A673 (cell line): ENCODE results near the gene TMEM178A.
"Not testable (repeated sequence)": the region's sequence is repeated elsewhere in the genome, so short reads cannot be mapped to it uniquely, and the experiment has no call there.

Experiments used
- CTCF ChIP-seq: fragments of 300-800, 200-600 bp; sonication (generic); conservative IDR thresholded peaks from 2 replicates; pipeline ENCODE4 v1.5.1; 2017; ENCODE audit warnings: low read depth, mild to moderate bottlenecking, antibody characterized with exemption, low read length, moderate library complexity, mixed read lengths
- EZH2 ChIP-seq: fragments of 200-600 bp; sonication (generic); IDR thresholded peaks from 2 replicates; pipeline ENCODE4 v1.6.1; 2017; ENCODE audit warnings: borderline replicate concordance, low read depth, mild to moderate bottlenecking, mixed read lengths, antibody characterized with exemption, low read length; ENCODE audit not compliant: poor library complexity, severe bottlenecking

DNA sequence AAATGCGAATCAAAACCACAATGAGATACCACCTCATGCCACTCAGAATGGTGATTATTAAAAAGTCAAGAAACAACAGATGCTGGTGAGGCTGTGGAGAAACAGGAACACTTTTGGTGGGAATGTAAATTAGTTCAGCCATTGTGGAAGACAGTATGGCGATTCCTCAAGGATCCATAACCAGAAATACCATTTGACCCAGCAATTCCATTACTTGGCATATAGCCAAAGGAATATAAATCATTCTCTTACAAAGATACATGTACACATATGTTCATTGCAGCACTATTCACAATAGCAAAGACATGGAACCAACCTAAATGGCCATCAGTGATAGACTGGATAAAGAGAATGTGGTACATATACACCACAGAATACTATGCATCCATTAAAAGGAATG, 9.5 kb upstream of the TMEM178A start:
- TF ChIP-seq CTCF, EZH2: not testable (repeated sequence)
